HG02763 (cell line): ENCODE data around the gene TMTC2.
"Not testable (repeated sequence)": the region's sequence is repeated elsewhere in the genome, so short reads cannot be mapped to it uniquely, and the experiment has no call there.

Experiments
- ATAC-seq: cut with Tn5 transposase; IDR thresholded peaks from one replicate; pipeline ENCODE4 v1.9.1; 2021; ENCODE audit warnings: mild to moderate bottlenecking, moderate library complexity; ENCODE audit not compliant: unreplicated experiment

Gene TMTC2

GRCh38 chr12:82838827-82839226 lies 152.1 kb downstream of the TMTC2 start:
- ATAC-seq = no peak

GRCh38 chr12:82839796-82840195 lies 153.1 kb downstream of the TMTC2 start:
- ATAC-seq = no peak

- ATAC-seq = no peak
These were observed 154.8 kb downstream of the TMTC2 start for GRCh38 chr12:82841487-82841904.

- ATAC-seq = no peak
These were observed 155.8 kb downstream of the TMTC2 start for GRCh38 chr12:82842480-82842879.

GRCh38 chr12:82845076-82845475 lies 158.4 kb downstream of the TMTC2 start:
- not testable (repeated sequence) for ATAC-seq

GRCh38 chr12:82848845-82849244 lies 162.1 kb downstream of the TMTC2 start:
- no peak for ATAC-seq

GRCh38 chr12:82852529-82852928 lies 165.8 kb downstream of the TMTC2 start:
- no peak for ATAC-seq

GRCh38 chr12:82855872-82856271 lies 169.2 kb downstream of the TMTC2 start:
- peak; percentile 81 for ATAC-seq

- no peak for ATAC-seq
These were observed 170.6 kb downstream of the TMTC2 start for GRCh38 chr12:82857276-82857675.

- no peak for ATAC-seq
These were observed 171.3 kb downstream of the TMTC2 start for GRCh38 chr12:82857911-82858533.

- ATAC-seq = no peak
These were observed 171.8 kb downstream of the TMTC2 start for GRCh38 chr12:82858534-82858917.

- no peak for ATAC-seq
These were observed 175.5 kb downstream of the TMTC2 start for GRCh38 chr12:82862069-82862841.

- ATAC-seq = no peak
These were observed 176.4 kb downstream of the TMTC2 start for GRCh38 chr12:82862876-82863649.

GRCh38 chr12:82866227-82866775 lies 179.6 kb downstream of the TMTC2 start:
- ATAC-seq = no peak

GRCh38 chr12:82866946-82867345 lies 180.2 kb downstream of the TMTC2 start:
- no peak for ATAC-seq

- ATAC-seq = no peak
These were observed 181.2 kb downstream of the TMTC2 start for GRCh38 chr12:82867762-82868500.

- peak; percentile 90 for ATAC-seq
These were observed 184.2 kb downstream of the TMTC2 start for GRCh38 chr12:82870771-82871377.

- no peak for ATAC-seq
These were observed 185.4 kb downstream of the TMTC2 start for GRCh38 chr12:82872088-82872487.

- ATAC-seq = no peak
These were observed 186.6 kb downstream of the TMTC2 start for GRCh38 chr12:82873309-82873708.

- no peak for ATAC-seq
These were observed 187.2 kb downstream of the TMTC2 start for GRCh38 chr12:82873951-82874350.
